ENCODE data around the gene GSE1. TPM values are rescaled to one million over a fixed set of nuclear protein-coding genes. Genes with fewer than 3 reads are reported as not detected.

Gene GSE1
- total and polyA plus RNA-seq, 2 experiments from 2014 or later: 32.4 to 135 TPM

DNA sequence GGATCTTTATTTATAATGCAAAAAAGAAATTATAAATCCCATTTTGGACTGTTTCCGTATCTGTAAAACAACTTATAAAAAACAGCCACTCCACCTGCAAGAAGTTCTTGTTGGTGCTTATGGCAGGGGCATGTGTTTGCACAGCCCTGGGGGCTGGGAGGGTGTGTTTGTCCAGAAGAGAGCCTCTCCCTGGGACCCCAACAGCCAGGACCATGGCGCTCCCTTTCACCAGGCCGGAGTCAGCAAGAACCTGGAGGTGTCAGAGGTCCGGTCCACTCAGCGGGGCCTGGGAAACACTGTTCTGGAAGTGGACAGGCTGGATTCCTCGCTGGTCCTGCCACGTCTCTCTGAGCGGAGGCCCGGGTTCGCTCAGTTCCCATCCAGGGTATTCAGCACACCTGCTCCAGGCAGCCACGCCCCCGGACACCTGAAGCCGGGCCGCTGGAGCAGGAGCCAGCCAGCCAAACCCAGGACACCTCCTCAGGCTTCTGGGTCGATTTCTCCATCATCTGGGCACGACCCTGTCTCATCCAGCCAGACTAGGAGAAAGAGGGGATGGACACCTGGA is 94.5 kb downstream of the GSE1 start:
- H3K9me2 ChIP-seq (ENCODE audit: insufficient read depth): no peaks in the 10 kb centered on the region
- no peak overlapping the region for H3K27ac Mint-ChIP-seq
- peaks cover 8% of the 10 kb centered on the region for H3K36me3 Mint-ChIP-seq (ENCODE audit: low read depth)
- peaks cover 3% of the 10 kb centered on the region; the same call in 1 of the 2 replicates for H3K4me1 ChIP-seq (ENCODE audit: insufficient read depth)
- DNase-seq (ENCODE audit: low spot score) (no peak), ATAC-seq (peak; percentile 38)
- no peak for TF ChIP-seq NANOG (IDR thresholded peaks at IDR 0.05; ENCODE audit: borderline replicate concordance)
- no peak for TF ChIP-seq EZH2 (IDR thresholded peaks at IDR 0.05; ENCODE audit: low read depth, unreplicated experiment)
- no peak overlapping the region for H3K27ac ChIP-seq (ENCODE audit: low read depth)
- H3K4me2 ChIP-seq: no peak overlapping the region
- H3F3A ChIP-seq (replicated peaks; ENCODE audit: low read depth): no peaks in the 10 kb centered on the region
- no peaks in the 10 kb centered on the region for H3K27me3 ChIP-seq (ENCODE audit: insufficient read depth)
- H4K20me1 ChIP-seq (replicated peaks; ENCODE audit: insufficient read depth): no peaks in the 10 kb centered on the region
- peaks cover 5% of the 10 kb centered on the region; the same call in 2 of the 3 replicates for H3K9me3 Mint-ChIP-seq
- H3K4me1 Mint-ChIP-seq: peaks cover 8% of the 10 kb centered on the region
- no peaks in the 10 kb centered on the region for H3K27me3 Mint-ChIP-seq (ENCODE audit: insufficient read depth, low read depth, poor library complexity)
- no peak overlapping the region for H3K4me3 ChIP-seq
- H3K79me2 ChIP-seq (replicated peaks; ENCODE audit: insufficient read depth): no peaks in the 10 kb centered on the region
- H3K4me3 Mint-ChIP-seq: no peak overlapping the region
- no peaks in the 10 kb centered on the region for H3K36me3 ChIP-seq (ENCODE audit: insufficient read depth)
- no peak overlapping the region for H2AFZ ChIP-seq

DNA sequence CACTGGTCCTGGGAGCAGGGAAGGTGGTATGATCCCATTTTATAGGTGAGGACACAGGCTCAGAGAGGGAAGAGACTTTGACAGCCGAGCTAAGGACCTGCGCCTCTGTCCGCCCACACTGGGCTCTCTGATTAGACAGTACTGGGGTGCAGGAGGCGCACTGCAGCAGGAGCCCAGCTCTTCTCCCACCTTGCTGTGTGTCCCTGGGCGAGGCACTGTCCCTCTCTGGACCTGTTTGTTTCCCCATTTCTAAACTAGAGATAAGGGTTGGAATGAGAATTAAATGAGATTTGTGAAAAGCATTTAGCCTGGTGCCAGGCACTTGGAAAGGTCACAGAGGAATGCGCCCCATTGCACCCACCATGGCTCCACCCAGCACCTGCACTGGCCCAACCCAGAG is 95.2 kb downstream of the GSE1 start:
- peaks cover 8% of the 10 kb centered on the region; the same call in 2 of the 3 replicates for H3K9me3 Mint-ChIP-seq
- Histone ChIP-seq H3F3A (replicated peaks; ENCODE audit: low read depth) (no peaks in the 10 kb centered on the region), H3K4me3 (no peak overlapping the region), H3K27me3 (ENCODE audit: insufficient read depth) (no peaks in the 10 kb centered on the region), H3K79me2 (replicated peaks; ENCODE audit: insufficient read depth) (no peaks in the 10 kb centered on the region), H3K9me2 (ENCODE audit: insufficient read depth) (no peaks in the 10 kb centered on the region), H3K27ac (ENCODE audit: low read depth) (no peak overlapping the region), H2AFZ (no peak overlapping the region), H3K4me2 (no peak overlapping the region), H3K36me3 (ENCODE audit: insufficient read depth) (no peaks in the 10 kb centered on the region), H3K4me1 (ENCODE audit: insufficient read depth) (peaks cover 3% of the 10 kb centered on the region; the same call in 1 of the 2 replicates), H4K20me1 (replicated peaks; ENCODE audit: insufficient read depth) (no peaks in the 10 kb centered on the region)
- H3K36me3 Mint-ChIP-seq (ENCODE audit: low read depth): peaks cover 14% of the 10 kb centered on the region
- H3K4me1 Mint-ChIP-seq: peaks cover 11% of the 10 kb centered on the region
- ATAC-seq: no peak
- no peak overlapping the region for H3K4me3 Mint-ChIP-seq
- TF ChIP-seq STAT1 (IDR thresholded peaks at IDR 0.05; ENCODE audit: unreplicated experiment): no peak
- no peak for TF ChIP-seq NANOG (IDR thresholded peaks at IDR 0.05; ENCODE audit: borderline replicate concordance)
- TF ChIP-seq JUNB (IDR thresholded peaks at IDR 0.05; ENCODE audit: unreplicated experiment): no peak
- no peak for TF ChIP-seq ZNF114 (CRISPR knock-in tag; IDR thresholded peaks at IDR 0.05)
- no peak for TF ChIP-seq POLR2AphosphoS5 (IDR thresholded peaks at IDR 0.05; ENCODE audit: low read depth)
- H3K27ac Mint-ChIP-seq: no peak overlapping the region
- DNase-seq (ENCODE audit: low spot score): no peak
- H3K27me3 Mint-ChIP-seq (ENCODE audit: insufficient read depth, low read depth, poor library complexity): peaks cover 2% of the 10 kb centered on the region

DNA sequence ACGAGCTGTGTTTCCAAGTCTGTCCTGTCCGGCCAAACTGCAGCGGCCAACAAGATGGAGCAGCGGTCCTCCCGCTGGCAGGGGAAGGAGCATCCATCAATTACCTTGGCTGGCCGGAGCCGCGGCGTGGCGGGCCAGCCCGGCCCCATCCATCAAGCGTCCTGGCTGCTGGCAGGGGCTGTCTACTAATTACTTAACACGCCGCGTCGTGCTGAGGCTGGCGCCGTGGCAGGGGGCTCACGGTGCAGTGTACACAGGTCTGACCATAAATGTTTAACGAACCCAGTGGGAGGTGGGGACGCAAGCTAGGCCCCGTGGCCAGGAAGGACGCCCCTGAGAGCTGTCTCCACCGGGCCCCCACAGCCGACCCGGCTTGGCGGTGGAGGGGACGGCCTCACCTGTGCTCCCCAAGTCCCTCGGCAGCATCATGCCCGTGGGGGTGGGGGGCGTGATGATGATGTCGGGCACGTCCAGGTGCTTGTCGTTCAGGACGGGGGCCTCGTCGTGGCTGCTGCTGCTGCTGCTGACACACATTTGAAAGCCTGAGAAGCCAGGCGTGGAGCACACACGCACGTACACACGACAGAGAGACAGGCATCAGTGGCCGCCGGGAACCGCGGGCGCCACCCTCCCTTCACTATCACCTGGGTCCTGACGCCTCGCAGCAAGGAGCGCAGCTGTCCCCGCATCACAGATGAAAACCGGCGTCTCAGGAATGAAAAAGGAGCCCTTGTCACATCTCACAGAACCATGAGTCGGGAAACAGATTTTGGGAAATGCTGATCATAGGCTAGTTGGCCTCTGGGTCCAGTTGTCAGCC is 96.9 kb downstream of the GSE1 start:
- Mint-ChIP-seq H3K9me3 (peaks cover 8% of the 10 kb centered on the region; the same call in 2 of the 3 replicates), H3K27ac (no peak overlapping the region), H3K36me3 (ENCODE audit: low read depth) (peaks cover 14% of the 10 kb centered on the region), H3K4me1 (peaks cover 12% of the 10 kb centered on the region), H3K27me3 (ENCODE audit: insufficient read depth, low read depth, poor library complexity) (peaks cover 7% of the 10 kb centered on the region), H3K4me3 (no peak overlapping the region)
- no peaks in the 10 kb centered on the region for H4K20me1 ChIP-seq (replicated peaks; ENCODE audit: insufficient read depth)
- ATAC-seq: peak; percentile 28
- H3K36me3 ChIP-seq (ENCODE audit: insufficient read depth): no peaks in the 10 kb centered on the region
- H3K9me2 ChIP-seq (ENCODE audit: insufficient read depth): no peaks in the 10 kb centered on the region
- no peak overlapping the region for H3K4me3 ChIP-seq
- TF ChIP-seq, protein P1, sequence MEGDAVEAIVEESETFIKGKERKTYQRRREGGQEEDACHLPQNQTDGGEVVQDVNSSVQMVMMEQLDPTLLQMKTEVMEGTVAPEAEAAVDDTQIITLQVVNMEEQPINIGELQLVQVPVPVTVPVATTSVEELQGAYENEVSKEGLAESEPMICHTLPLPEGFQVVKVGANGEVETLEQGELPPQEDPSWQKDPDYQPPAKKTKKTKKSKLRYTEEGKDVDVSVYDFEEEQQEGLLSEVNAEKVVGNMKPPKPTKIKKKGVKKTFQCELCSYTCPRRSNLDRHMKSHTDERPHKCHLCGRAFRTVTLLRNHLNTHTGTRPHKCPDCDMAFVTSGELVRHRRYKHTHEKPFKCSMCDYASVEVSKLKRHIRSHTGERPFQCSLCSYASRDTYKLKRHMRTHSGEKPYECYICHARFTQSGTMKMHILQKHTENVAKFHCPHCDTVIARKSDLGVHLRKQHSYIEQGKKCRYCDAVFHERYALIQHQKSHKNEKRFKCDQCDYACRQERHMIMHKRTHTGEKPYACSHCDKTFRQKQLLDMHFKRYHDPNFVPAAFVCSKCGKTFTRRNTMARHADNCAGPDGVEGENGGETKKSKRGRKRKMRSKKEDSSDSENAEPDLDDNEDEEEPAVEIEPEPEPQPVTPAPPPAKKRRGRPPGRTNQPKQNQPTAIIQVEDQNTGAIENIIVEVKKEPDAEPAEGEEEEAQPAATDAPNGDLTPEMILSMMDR (conservative IDR thresholded peaks at IDR 0.05; ENCODE audit: low read depth in 2 of 2): peak in 1 of 2 experiments; percentile 20; a peak in 2 of 4 replicates
- TF ChIP-seq, protein P2, sequence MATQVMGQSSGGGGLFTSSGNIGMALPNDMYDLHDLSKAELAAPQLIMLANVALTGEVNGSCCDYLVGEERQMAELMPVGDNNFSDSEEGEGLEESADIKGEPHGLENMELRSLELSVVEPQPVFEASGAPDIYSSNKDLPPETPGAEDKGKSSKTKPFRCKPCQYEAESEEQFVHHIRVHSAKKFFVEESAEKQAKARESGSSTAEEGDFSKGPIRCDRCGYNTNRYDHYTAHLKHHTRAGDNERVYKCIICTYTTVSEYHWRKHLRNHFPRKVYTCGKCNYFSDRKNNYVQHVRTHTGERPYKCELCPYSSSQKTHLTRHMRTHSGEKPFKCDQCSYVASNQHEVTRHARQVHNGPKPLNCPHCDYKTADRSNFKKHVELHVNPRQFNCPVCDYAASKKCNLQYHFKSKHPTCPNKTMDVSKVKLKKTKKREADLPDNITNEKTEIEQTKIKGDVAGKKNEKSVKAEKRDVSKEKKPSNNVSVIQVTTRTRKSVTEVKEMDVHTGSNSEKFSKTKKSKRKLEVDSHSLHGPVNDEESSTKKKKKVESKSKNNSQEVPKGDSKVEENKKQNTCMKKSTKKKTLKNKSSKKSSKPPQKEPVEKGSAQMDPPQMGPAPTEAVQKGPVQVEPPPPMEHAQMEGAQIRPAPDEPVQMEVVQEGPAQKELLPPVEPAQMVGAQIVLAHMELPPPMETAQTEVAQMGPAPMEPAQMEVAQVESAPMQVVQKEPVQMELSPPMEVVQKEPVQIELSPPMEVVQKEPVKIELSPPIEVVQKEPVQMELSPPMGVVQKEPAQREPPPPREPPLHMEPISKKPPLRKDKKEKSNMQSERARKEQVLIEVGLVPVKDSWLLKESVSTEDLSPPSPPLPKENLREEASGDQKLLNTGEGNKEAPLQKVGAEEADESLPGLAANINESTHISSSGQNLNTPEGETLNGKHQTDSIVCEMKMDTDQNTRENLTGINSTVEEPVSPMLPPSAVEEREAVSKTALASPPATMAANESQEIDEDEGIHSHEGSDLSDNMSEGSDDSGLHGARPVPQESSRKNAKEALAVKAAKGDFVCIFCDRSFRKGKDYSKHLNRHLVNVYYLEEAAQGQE (IDR thresholded peaks at IDR 0.05; ENCODE audit: unreplicated experiment): no peak
- TF ChIP-seq JUNB (IDR thresholded peaks at IDR 0.05; ENCODE audit: unreplicated experiment) (no peak), ZNF331 (CRISPR knock-in tag; IDR thresholded peaks at IDR 0.05; ENCODE audit: low read depth) (no peak), STAT1 (IDR thresholded peaks at IDR 0.05; ENCODE audit: unreplicated experiment) (no peak), CREB1 (CRISPR knock-in tag; IDR thresholded peaks at IDR 0.05; ENCODE audit: low read depth) (no peak)
- TF ChIP-seq, protein P3, sequence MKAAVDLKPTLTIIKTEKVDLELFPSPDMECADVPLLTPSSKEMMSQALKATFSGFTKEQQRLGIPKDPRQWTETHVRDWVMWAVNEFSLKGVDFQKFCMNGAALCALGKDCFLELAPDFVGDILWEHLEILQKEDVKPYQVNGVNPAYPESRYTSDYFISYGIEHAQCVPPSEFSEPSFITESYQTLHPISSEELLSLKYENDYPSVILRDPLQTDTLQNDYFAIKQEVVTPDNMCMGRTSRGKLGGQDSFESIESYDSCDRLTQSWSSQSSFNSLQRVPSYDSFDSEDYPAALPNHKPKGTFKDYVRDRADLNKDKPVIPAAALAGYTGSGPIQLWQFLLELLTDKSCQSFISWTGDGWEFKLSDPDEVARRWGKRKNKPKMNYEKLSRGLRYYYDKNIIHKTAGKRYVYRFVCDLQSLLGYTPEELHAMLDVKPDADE (IDR thresholded peaks at IDR 0.05): no peak
- H3K27me3 ChIP-seq (ENCODE audit: insufficient read depth): no peaks in the 10 kb centered on the region
- no peaks in the 10 kb centered on the region; the same call in 1 of the 2 replicates for H3F3A ChIP-seq (replicated peaks; ENCODE audit: low read depth)
- no peak overlapping the region for H3K27ac ChIP-seq (ENCODE audit: low read depth)
- no peak overlapping the region for H3K4me2 ChIP-seq
- H3K79me2 ChIP-seq (replicated peaks; ENCODE audit: insufficient read depth): no peaks in the 10 kb centered on the region
- peaks cover 3% of the 10 kb centered on the region; the same call in 1 of the 2 replicates for H3K4me1 ChIP-seq (ENCODE audit: insufficient read depth)
- no peak overlapping the region for H2AFZ ChIP-seq
- DNase-seq (ENCODE audit: low spot score): no peak
